Stimulated activated CD4-positive, alpha-beta T cell treated with anti-CD3 and anti-CD28 coated beads, Interleukin-12 subunit alpha, Interleukin-12 subunit beta, amount 100 ng/mL, for 24 hours (primary cell): ENCODE data around the gene LIN9.
"Not testable (repeated sequence)": the region's sequence is repeated elsewhere in the genome, so short reads cannot be mapped to it uniquely, and the experiment has no call there.

ENCODE experiments used
- DNase-seq, 2 experiments: peaks; one replicate each; pipeline ENCODE4 v3.0.0-alpha.2; 2020; ENCODE audit warnings: low read depth in 2 of 2

Gene LIN9

DNA sequence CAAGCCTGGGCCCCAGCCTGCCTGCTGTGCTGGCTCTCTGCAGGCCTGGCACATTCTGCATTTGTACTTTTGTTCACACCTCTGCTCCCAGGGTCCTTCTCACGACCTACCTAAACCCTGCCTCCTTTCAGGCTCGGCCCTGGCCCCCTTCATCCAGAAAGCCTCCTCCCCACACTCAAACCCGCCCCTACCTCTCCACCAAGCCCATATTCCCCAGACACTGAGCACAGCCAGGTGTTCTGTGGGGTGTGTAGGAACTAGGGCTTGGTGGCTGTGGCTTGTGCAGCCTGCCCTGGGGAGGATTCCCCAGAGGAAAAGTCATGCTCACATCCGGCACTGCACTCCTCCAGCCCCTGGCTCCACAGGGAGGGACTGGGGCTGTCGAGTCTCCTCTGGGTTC, 93.7 kb downstream of the LIN9 start:
- no peak for DNase-seq

GRCh38 chr1:226212545-226212944, 96.4 kb downstream of the LIN9 start:
- DNase-seq = no peak

DNA sequence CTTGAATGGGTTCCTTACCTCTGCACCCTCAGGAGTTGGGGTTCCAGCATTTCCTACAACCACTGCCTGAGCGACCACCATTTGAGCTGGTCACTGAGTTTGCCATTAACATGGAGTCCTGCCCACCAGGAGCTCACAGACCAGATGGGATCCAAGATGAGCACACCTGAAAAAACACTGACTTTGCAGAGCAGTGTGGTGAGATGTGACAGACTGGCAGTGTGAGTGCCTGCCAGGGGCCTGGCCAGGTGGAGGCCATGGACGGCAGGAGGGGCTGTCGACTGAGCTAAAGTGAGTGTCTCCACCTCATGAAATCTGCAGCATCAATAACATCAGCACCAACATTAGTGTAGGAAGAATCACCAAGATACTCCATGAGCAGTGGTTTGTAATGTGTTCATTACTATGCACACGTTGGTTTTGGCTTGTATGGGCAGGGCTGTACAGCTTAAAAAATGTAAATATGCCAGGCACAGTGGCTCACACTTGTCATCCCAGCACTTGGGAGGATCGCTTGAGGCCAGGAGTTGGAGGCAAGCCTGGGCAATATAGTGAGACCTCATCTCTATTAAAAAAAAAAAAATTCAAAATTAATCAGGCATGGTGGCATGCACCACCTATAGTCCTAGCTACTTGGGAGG, 97.7 kb downstream of the LIN9 start:
- no peak for DNase-seq

- no peak for DNase-seq
Observed at GRCh38 chr1:226210571-226211176, 98.3 kb downstream of the LIN9 start.

GRCh38 chr1:226209307-226210059, 99.5 kb downstream of the LIN9 start:
- no peak for DNase-seq

DNA sequence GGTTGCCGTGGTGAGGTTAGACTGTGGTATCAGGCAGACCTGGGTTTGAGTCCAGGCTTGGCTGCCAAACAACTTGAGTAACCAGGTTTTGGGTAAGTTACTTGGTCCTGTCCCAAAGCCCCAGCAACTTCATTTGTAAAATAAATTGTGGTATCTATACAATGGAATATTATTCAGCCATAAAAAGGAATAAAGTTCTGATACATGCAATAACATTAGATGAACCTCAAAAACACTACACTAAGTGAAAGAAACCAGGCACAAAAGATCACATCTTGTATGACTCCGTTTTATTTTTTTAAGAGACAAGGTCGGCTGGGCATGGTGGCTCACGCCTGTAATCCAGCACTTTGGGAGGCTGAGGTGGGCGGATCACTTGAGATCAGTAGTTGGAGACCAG, 101.9 kb downstream of the LIN9 start:
- DNase-seq = no peak

- no peak for DNase-seq
Observed at GRCh38 chr1:226204198-226204597, 104.8 kb downstream of the LIN9 start.

DNA sequence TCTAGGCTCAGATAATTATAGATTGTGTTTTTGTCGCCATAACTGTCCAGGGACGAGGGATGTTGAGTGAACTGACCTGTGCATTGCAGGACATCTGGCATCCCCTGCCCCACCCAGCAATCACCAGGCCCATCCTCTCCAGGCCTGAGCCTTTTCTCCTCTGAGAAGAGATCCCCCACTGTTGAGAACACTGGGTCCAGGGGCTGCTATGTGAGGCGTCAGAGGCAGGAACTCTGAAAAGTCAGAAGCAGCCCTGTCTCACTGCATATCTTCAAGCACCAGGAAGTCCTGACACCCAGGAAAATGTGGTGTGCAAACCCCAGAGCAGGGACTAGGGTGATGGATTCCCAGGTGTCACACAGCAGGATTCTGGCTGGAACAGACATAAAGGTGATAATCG, 105.3 kb downstream of the LIN9 start:
- DNase-seq = no peak

DNA sequence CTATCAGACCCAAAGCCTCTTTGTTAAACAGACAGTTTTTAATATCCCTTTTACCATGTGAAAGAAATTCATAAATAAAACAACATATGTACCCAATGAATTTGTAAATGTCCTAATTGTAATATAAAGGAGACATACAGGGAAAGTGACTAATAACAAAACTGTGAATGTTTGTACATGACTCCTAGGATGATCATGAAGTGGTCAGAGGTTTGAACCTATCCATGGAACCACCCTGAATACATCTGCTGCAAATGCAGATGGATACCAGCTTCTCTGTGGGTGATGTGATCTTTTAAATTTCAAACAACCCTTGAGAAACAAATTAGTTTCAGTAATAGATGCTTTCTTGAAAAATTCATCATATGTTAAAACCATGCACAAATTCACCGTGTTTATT, 105.7 kb downstream of the LIN9 start:
- DNase-seq = no peak

GRCh38 chr1:226202666-226203065, 106.3 kb downstream of the LIN9 start:
- not testable (repeated sequence) for DNase-seq

GRCh38 chr1:226202246-226202645, 106.7 kb downstream of the LIN9 start:
- DNase-seq = no peak

DNA sequence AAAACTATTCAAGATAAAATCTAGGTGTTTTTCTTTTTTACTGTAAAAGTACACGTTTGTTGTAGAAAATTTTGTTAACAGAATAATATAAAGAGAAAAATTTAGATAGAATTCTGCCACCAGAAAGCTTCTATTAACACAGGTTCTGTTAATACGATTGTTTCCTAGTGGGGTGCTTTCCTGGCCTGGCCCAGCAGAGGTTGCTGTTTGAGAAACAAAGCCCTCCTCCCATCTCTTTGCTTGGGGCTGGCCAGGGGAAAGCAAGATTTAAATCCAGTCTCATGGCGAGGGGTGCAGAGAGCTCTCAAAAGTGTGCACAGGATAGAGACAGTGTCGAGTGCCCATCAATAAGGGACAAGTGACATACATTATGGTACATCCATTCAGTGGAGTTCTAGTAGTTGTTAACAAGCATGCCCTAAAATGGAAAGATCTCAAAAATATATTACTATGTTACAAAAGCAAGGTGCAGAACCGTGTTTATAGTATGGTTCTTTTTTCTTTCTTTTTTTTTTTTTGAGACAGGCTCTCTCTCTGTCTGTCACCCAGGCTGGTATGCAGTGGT, 107.9 kb downstream of the LIN9 start:
- DNase-seq = no peak

- DNase-seq = no peak
Observed at GRCh38 chr1:226199971-226200370, 109.0 kb downstream of the LIN9 start.

- no peak for DNase-seq
Observed at GRCh38 chr1:226195144-226195543, 113.8 kb downstream of the LIN9 start.

- no peak for DNase-seq
Observed at GRCh38 chr1:226187380-226187779, 121.6 kb downstream of the LIN9 start.

DNA sequence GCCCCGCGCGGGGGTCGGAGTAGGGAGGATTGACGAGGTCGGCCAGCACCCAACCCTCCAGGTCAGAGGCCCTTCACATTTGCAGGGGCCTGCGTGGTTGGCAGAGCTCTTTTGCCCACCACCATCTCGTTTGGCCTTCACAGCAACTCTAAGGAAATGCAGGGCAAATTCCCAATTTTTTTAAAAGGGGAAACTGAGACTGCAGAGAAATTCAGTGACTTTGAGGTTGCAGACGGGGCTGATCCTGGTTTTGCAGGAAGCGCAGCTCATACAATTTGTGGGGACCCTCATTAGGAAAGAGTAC, 122.0 kb downstream of the LIN9 start:
- DNase-seq = no peak

- peak; percentile 72 to 76 for DNase-seq
Observed at GRCh38 chr1:226186124-226187018, 122.6 kb downstream of the LIN9 start, which contains the start of gene ACBD3. TSS of gene ACBD3 (minus strand) at chr1:226186741. CDS start at chr1:226186675, 66 bp downstream.

- DNase-seq = no peak
Observed at GRCh38 chr1:226185141-226186036, 123.6 kb downstream of the LIN9 start.

- no peak for DNase-seq
Observed at GRCh38 chr1:226181996-226182714, 126.8 kb downstream of the LIN9 start.
